ENCODE measurements around the gene PTF1A. TPM values are rescaled to one million over a fixed set of nuclear protein-coding genes. Genes with fewer than 3 reads are reported as not detected.

The PTF1A gene
- total RNA-seq, 1 donor from 2014 or later: not detected

GRCh38 chr10:23198940-23199767 lies 7.0 kb downstream of the PTF1A start:
- no peak for TF ChIP-seq CTCF (IDR thresholded peaks at IDR 0.05; ENCODE audit: unreplicated experiment)
- H3K4me3 Mint-ChIP-seq: no peak overlapping the region
- H3K27me3 Mint-ChIP-seq (ENCODE audit: low read depth): peaks cover 98% of the 10 kb centered on the region
- no peak overlapping the region for H3K27ac Mint-ChIP-seq
- H3K4me1 Mint-ChIP-seq: peaks cover 1% of the 10 kb centered on the region
- DNase-seq (ENCODE audit: low spot score in 2 of 2, unreplicated experiment in 2 of 2): no peak
- H3K9me3 Mint-ChIP-seq: no peaks in the 10 kb centered on the region
- H3K36me3 Mint-ChIP-seq: no peaks in the 10 kb centered on the region

- no peaks in the 10 kb centered on the region for H3K9me3 Mint-ChIP-seq
- H3K4me1 Mint-ChIP-seq: peaks cover 1% of the 10 kb centered on the region
- peaks cover 99% of the 10 kb centered on the region for H3K27me3 Mint-ChIP-seq (ENCODE audit: low read depth)
- no peak overlapping the region for H3K4me3 Mint-ChIP-seq
- no peak for DNase-seq (ENCODE audit: low spot score in 2 of 2, unreplicated experiment in 2 of 2)
- no peaks in the 10 kb centered on the region for H3K36me3 Mint-ChIP-seq
- TF ChIP-seq CTCF (IDR thresholded peaks at IDR 0.05; ENCODE audit: unreplicated experiment): no peak
- no peak overlapping the region for H3K27ac Mint-ChIP-seq
Measured at GRCh38 chr10:23199768-23200511, 7.8 kb downstream of the PTF1A start.

GRCh38 chr10:23200586-23200985 lies 8.5 kb downstream of the PTF1A start:
- Mint-ChIP-seq H3K4me1 (no peaks in the 10 kb centered on the region), H3K4me3 (no peak overlapping the region), H3K36me3 (no peaks in the 10 kb centered on the region), H3K27ac (no peak overlapping the region), H3K9me3 (no peaks in the 10 kb centered on the region), H3K27me3 (ENCODE audit: low read depth) (peaks cover 99% of the 10 kb centered on the region)
- no peak for DNase-seq (ENCODE audit: low spot score in 2 of 2, unreplicated experiment in 2 of 2)
- TF ChIP-seq CTCF (IDR thresholded peaks at IDR 0.05; ENCODE audit: unreplicated experiment): no peak

GRCh38 chr10:23200997-23201652 lies 9.0 kb downstream of the PTF1A start:
- no peak overlapping the region for H3K27ac Mint-ChIP-seq
- H3K36me3 Mint-ChIP-seq: no peaks in the 10 kb centered on the region
- H3K27me3 Mint-ChIP-seq (ENCODE audit: low read depth): peaks cover 98% of the 10 kb centered on the region
- H3K9me3 Mint-ChIP-seq: no peaks in the 10 kb centered on the region
- no peak overlapping the region for H3K4me3 Mint-ChIP-seq
- no peak for TF ChIP-seq CTCF (IDR thresholded peaks at IDR 0.05; ENCODE audit: unreplicated experiment)
- no peaks in the 10 kb centered on the region for H3K4me1 Mint-ChIP-seq
- DNase-seq (ENCODE audit: low spot score in 2 of 2, unreplicated experiment in 2 of 2): no peak

GRCh38 chr10:23201837-23202236 lies 9.7 kb downstream of the PTF1A start:
- no peaks in the 10 kb centered on the region for H3K4me1 Mint-ChIP-seq
- H3K27ac Mint-ChIP-seq: no peak overlapping the region

More at GRCh38 chr10:23201837-23202236, 9.7 kb downstream of the PTF1A start:
- Mint-ChIP-seq H3K9me3 (no peaks in the 10 kb centered on the region), H3K27me3 (ENCODE audit: low read depth) (peaks cover 97% of the 10 kb centered on the region), H3K4me3 (no peak overlapping the region), H3K36me3 (no peaks in the 10 kb centered on the region)
- no peak for TF ChIP-seq CTCF (IDR thresholded peaks at IDR 0.05; ENCODE audit: unreplicated experiment)
- DNase-seq (ENCODE audit: low spot score in 2 of 2, unreplicated experiment in 2 of 2): no peak
